MM.1S (cell line): ENCODE results near the gene PRR20G.

Experiments
- DNase-seq: peaks from one replicate; pipeline ENCODE4 v3.0.0-alpha.2; 2015
- H2AFZ ChIP-seq: fragments of 300-600 bp; sonication (generic); 2 replicates; pipeline ENCODE4 v1.6.0; 2016; ENCODE audit warnings: antibody characterized with exemption, low read length
- H3F3A ChIP-seq: fragments of 300-600 bp; sonication (generic); 2 replicates; pipeline ENCODE4 v1.6.1; 2016; ENCODE audit warnings: mild to moderate bottlenecking, antibody characterized with exemption, low read length, moderate library complexity, mixed read lengths; ENCODE audit not compliant: insufficient read depth
- H3K27ac ChIP-seq: fragments of 300-600 bp; sonication (generic); 2 replicates; pipeline ENCODE4 v1.5.1; 2016; ENCODE audit warnings: mild to moderate bottlenecking, low read length
- H3K27me3 ChIP-seq: fragments of 300-600 bp; sonication (generic); replicated peaks from 2 replicates; pipeline ENCODE4 v1.6.0; 2016; ENCODE audit warnings: low read length; ENCODE audit not compliant: insufficient read depth
- H3K36me3 ChIP-seq: fragments of 300-600 bp; sonication (generic); replicated peaks from 2 replicates; pipeline ENCODE4 v1.6.1; 2016; ENCODE audit warnings: mild to moderate bottlenecking, low read length, mixed read lengths; ENCODE audit not compliant: insufficient read depth
- H3K4me1 ChIP-seq: fragments of 300-600 bp; sonication (generic); 2 replicates; pipeline ENCODE4 v1.6.1; 2016; ENCODE audit warnings: low read length, mixed read lengths
- H3K4me2 ChIP-seq: fragments of 300-600 bp; sonication (generic); 2 replicates; pipeline ENCODE4 v1.6.0; 2016; ENCODE audit warnings: low read depth, low read length
- H3K4me3 ChIP-seq: fragments of 300-600 bp; sonication (generic); 2 replicates; pipeline ENCODE4 v1.5.1; 2016; ENCODE audit warnings: low read length, mixed read lengths
- H3K79me2 ChIP-seq: fragments of 300-600 bp; sonication (generic); 2 replicates; pipeline ENCODE4 v1.6.1; 2016; ENCODE audit warnings: mixed run types, low read length, mixed read lengths
- H3K9ac ChIP-seq: fragments of 300-600 bp; sonication (generic); 2 replicates; pipeline ENCODE4 v1.6.1; 2016; ENCODE audit warnings: low read length, mixed read lengths
- H3K9me2 ChIP-seq: fragments of 300-600 bp; sonication (generic); replicated peaks from 2 replicates; pipeline ENCODE4 v1.6.1; 2016; ENCODE audit warnings: mild to moderate bottlenecking, low read length, mixed read lengths; ENCODE audit not compliant: insufficient read depth
- H3K9me3 ChIP-seq: fragments of 300-600 bp; sonication (generic); replicated peaks from 2 replicates; pipeline ENCODE4 v1.6.1; 2016; ENCODE audit warnings: mild to moderate bottlenecking, low read length, mixed read lengths; ENCODE audit not compliant: insufficient read depth
- H4K20me1 ChIP-seq: fragments of 300-600 bp; sonication (generic); 2 replicates; pipeline ENCODE4 v1.6.1; 2016; ENCODE audit warnings: mild to moderate bottlenecking, low read length, moderate library complexity, mixed read lengths; ENCODE audit not compliant: insufficient read depth
- EZH2 ChIP-seq: fragments of 300-600 bp; sonication (generic); optimal IDR thresholded peaks from 2 replicates; pipeline ENCODE3; 2017; ENCODE audit warnings: low read depth, mild to moderate bottlenecking, antibody characterized with exemption, low read length, mixed read lengths
- EZH2phosphoT487 ChIP-seq: fragments of 300-600 bp; sonication (generic); IDR thresholded peaks from 2 replicates; pipeline ENCODE4 v1.6.1; 2018; ENCODE audit warnings: antibody characterized with exemption, low read length
- TF ChIP-seq, protein P1 (sequence below): fragments of 300-600 bp; sonication (generic); IDR thresholded peaks from 2 replicates; pipeline ENCODE4 v1.5.1; 2016; ENCODE audit warnings: antibody characterized with exemption, low read length, mixed read lengths

Gene PRR20G

DNA sequence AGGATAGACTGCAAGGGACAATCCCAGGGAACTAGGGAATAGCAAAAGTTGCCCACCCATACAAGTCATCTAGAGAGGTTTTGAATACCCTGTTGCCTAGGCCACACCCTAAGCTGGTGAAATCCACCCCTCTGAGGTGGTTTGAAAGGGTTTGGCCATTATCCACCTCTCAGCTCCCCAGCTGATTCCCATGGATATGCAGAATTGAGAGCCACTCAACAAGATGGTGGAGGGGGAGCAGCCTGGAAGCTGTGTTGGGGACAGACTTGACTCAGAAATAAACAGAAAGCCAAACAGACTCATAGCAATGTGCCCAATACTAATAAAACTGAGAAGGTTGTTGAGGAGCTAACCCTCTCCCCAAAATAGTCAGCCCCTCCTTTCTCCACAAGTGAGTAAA lies 10.9 kb downstream of the PRR20G start:
- Histone ChIP-seq H3K27ac (no peak overlapping the region), H3K9me3 (no peaks in the 10 kb centered on the region), H2AFZ (no peak overlapping the region), H3K9me2 (no peaks in the 10 kb centered on the region), H3K9ac (no peak overlapping the region), H4K20me1 (no peaks in the 10 kb centered on the region), H3K79me2 (no peaks in the 10 kb centered on the region), H3K27me3 (0 out of 2 replicates have a peak, but pooled peaks cover 2% of the 10 kb centered on the region), H3K36me3 (no peaks in the 10 kb centered on the region), H3K4me3 (no peak overlapping the region), H3K4me1 (no peaks in the 10 kb centered on the region), H3F3A (no peaks in the 10 kb centered on the region), H3K4me2 (no peak overlapping the region)
- no peak for DNase-seq
- TF ChIP-seq EZH2phosphoT487 (no peak), EZH2 (no peak)
- TF ChIP-seq, protein P1, sequence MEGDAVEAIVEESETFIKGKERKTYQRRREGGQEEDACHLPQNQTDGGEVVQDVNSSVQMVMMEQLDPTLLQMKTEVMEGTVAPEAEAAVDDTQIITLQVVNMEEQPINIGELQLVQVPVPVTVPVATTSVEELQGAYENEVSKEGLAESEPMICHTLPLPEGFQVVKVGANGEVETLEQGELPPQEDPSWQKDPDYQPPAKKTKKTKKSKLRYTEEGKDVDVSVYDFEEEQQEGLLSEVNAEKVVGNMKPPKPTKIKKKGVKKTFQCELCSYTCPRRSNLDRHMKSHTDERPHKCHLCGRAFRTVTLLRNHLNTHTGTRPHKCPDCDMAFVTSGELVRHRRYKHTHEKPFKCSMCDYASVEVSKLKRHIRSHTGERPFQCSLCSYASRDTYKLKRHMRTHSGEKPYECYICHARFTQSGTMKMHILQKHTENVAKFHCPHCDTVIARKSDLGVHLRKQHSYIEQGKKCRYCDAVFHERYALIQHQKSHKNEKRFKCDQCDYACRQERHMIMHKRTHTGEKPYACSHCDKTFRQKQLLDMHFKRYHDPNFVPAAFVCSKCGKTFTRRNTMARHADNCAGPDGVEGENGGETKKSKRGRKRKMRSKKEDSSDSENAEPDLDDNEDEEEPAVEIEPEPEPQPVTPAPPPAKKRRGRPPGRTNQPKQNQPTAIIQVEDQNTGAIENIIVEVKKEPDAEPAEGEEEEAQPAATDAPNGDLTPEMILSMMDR, result no peak

DNA sequence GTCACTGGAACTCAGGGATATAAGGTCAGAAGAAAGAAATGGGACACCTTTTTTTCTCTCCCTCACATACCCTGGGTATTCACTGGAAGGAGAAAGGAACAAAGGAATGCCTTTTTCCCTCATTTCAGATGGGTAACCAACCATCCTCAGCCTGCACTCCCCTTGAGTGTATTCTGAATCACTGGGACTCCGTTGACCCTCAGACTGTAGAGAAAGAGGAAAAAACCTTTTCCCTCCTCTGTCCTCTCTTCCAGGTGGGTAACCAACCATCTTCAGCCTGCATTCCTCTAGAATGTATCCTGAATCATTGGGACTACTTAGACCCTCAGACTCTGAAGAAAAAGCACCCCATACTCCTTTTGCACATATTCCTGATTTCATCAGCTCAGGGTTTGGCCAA lies 11.4 kb downstream of the PRR20G start:
- no peaks in the 10 kb centered on the region for H3K36me3 ChIP-seq
- H3K9me3 ChIP-seq, result no peaks in the 10 kb centered on the region
- H3K4me2 ChIP-seq, result no peak overlapping the region
- no peak overlapping the region for H2AFZ ChIP-seq
- H3K4me1 ChIP-seq, result no peaks in the 10 kb centered on the region
- no peaks in the 10 kb centered on the region for H3F3A ChIP-seq
- 0 out of 2 replicates have a peak, but pooled peaks cover 2% of the 10 kb centered on the region for H3K27me3 ChIP-seq
- DNase-seq, result no peak
- no peaks in the 10 kb centered on the region for H3K9me2 ChIP-seq
- TF ChIP-seq EZH2 (no peak), EZH2phosphoT487 (no peak)
- TF ChIP-seq, protein P1, result no peak
- H3K79me2 ChIP-seq, result no peaks in the 10 kb centered on the region
- no peak overlapping the region for H3K4me3 ChIP-seq
- no peak overlapping the region for H3K27ac ChIP-seq
- H4K20me1 ChIP-seq, result no peaks in the 10 kb centered on the region
- no peak overlapping the region for H3K9ac ChIP-seq

DNA sequence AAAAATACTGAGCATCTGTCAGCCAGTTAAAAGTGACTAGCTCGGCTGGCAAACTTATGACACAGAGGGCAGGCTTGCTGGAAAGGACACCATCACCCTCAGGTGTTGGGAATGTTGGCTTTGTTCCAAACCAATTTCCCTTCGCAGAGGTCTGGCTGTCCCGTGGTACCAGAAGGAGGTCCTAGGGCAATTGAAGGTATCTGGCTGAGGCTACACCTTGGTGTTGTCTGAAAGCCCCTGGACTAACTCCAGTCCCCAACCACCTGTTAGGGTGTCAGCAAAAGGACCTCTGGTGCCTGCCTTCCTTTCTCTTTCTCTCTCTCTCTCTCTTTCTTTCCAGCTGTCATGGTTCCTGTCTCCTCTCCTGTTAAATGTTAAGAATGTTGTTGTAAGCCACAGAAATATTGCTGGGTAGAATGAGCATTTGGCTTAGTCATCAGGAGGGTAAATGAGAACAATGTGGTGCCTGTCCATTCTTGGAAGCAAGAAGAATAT lies 12.5 kb downstream of the PRR20G start:
- no peaks in the 10 kb centered on the region for H3F3A ChIP-seq
- no peaks in the 10 kb centered on the region for H3K79me2 ChIP-seq
- TF ChIP-seq, protein P1, result no peak
- no peak for TF ChIP-seq EZH2
- no peak for TF ChIP-seq EZH2phosphoT487
- H2AFZ ChIP-seq, result no peak overlapping the region
- H4K20me1 ChIP-seq, result no peaks in the 10 kb centered on the region
- no peaks in the 10 kb centered on the region for H3K9me3 ChIP-seq
- no peak overlapping the region for H3K9ac ChIP-seq
- no peak overlapping the region for H3K4me3 ChIP-seq
- no peaks in the 10 kb centered on the region for H3K4me1 ChIP-seq
- 0 out of 2 replicates have a peak, but pooled peaks cover 2% of the 10 kb centered on the region for H3K27me3 ChIP-seq
- no peaks in the 10 kb centered on the region for H3K9me2 ChIP-seq
- no peak for DNase-seq
- H3K27ac ChIP-seq, result no peak overlapping the region
- no peaks in the 10 kb centered on the region for H3K36me3 ChIP-seq
- no peak overlapping the region for H3K4me2 ChIP-seq
